ENCODE data around the gene PPP1R37. TPM values are rescaled to one million over a fixed set of nuclear protein-coding genes. Genes with fewer than 3 reads are reported as not detected.

The PPP1R37 gene
- total and polyA plus RNA-seq, 2 of the 13 experiments (the other 11 are each of a cell fraction or from before 2014, with no cell fraction given), result 9.0 to 14.3 TPM

DNA sequence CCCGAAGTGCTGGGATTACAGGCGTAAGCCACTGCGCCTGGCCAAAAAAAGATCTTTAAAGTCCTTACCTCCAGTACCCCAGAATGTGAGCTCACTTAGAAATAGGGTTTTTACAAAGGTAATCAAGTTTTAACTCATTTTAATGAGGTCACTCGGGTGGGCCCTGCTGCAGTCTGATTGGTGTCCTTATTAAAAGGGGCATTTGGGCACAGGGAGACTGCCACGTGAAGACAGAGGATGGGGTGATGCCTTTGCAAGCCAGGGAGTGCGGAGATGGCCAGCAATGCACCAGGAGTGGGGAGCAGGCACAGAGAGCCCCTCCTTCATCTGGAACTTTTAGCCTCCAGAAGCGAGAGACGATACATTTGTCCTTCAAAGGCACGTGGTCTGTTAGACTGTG lies 56.1 kb downstream of the PPP1R37 start:
- DNase-seq (ENCODE audit: low spot score) (no peak), ATAC-seq (no peak), FAIRE-seq (no peak)
- POLR2A ChIA-PET, result interaction anchor here (0.7 kb wide), 1 partner anchor 29 kb away, joined by 3 read pairs; the partner anchor contains the start of gene TRAPPC6A
- Histone ChIP-seq H3K27me3 (ENCODE audit: control insufficient read depth in 1 of 2, insufficient read depth in 2 of 2, low read length in 2 of 2) (no peaks in the 10 kb centered on the region), H3K4me2 (ENCODE audit: low read depth, low read length) (no peak overlapping the region), H3K9me3 (ENCODE audit: low read length) (no peaks in the 10 kb centered on the region), H3K4me1 (ENCODE audit: insufficient read depth, low read length) (peaks cover 26% of the 10 kb centered on the region), H3K27ac (ENCODE audit: extremely low read length, insufficient read depth, low read length) (no peak overlapping the region), H3K79me2 (ENCODE audit: insufficient read depth, low read length) (no peaks in the 10 kb centered on the region), H3K36me3 (replicated peaks in 1 of 2; ENCODE audit: control insufficient read depth in 1 of 2, insufficient read depth in 2 of 2, low read length in 2 of 2) (no peaks in the 10 kb centered on the region), H4K20me1 (ENCODE audit: insufficient read depth, low read length) (no peaks in the 10 kb centered on the region), H2AFZ (ENCODE audit: low read length) (no peak overlapping the region), H3K9ac (ENCODE audit: insufficient read depth, low read depth, low read length) (no peak overlapping the region), H3K4me3 (replicated peaks in 1 of 3; ENCODE audit: insufficient read depth in 1 of 3, low read depth in 2 of 3, low read length in 3 of 3) (no peak overlapping the region)
- intact Hi-C loops (cut with micrococcal nuclease; ENCODE audit: unreplicated experiment) (no loop called here), in situ Hi-C loops (cut with HindIII; ENCODE audit: extremely low pct_ligation_motif_present, low pct_unique_long_range_greater_than_20kb) (no loop called here)
- no TSS peak for BruUV-seq (replicated peaks)
- TF ChIP-seq WIZ (CRISPR knock-in tag; IDR thresholded peaks at IDR 0.05) (no peak), ZNF713 (CRISPR knock-in tag; IDR thresholded peaks at IDR 0.05) (no peak), FOXP1 (IDR thresholded peaks at IDR 0.05) (no peak), FOXP1 (CRISPR knock-in tag; IDR thresholded peaks at IDR 0.05) (no peak), ZNF567 (CRISPR knock-in tag; IDR thresholded peaks at IDR 0.05; ENCODE audit: borderline replicate concordance) (no peak), HNRNPLL (IDR thresholded peaks at IDR 0.05; ENCODE audit: low read depth, low read length, poor library complexity, severe bottlenecking) (no peak), CENPT (CRISPR knock-in tag; IDR thresholded peaks at IDR 0.05; ENCODE audit: low read depth) (no peak), ZNF432 (CRISPR knock-in tag; IDR thresholded peaks at IDR 0.05; ENCODE audit: borderline replicate concordance) (no peak), ZNF235 (CRISPR knock-in tag; IDR thresholded peaks at IDR 0.05; ENCODE audit: borderline replicate concordance) (no peak), ARNTL (CRISPR knock-in tag; IDR thresholded peaks at IDR 0.05) (no peak), ZFYVE20 (CRISPR knock-in tag; IDR thresholded peaks at IDR 0.05; ENCODE audit: borderline replicate concordance, low read depth) (no peak), ZNF101 (CRISPR knock-in tag; IDR thresholded peaks at IDR 0.05; ENCODE audit: borderline replicate concordance, low read depth) (no peak), SOX5 (CRISPR knock-in tag; IDR thresholded peaks at IDR 0.05; ENCODE audit: borderline replicate concordance) (no peak), ZMYM4 (CRISPR knock-in tag; IDR thresholded peaks at IDR 0.05) (no peak), ZFP90 (CRISPR knock-in tag; IDR thresholded peaks at IDR 0.05; ENCODE audit: borderline replicate concordance) (no peak), GABPA (IDR thresholded peaks at IDR 0.05; ENCODE audit: low read depth, low read length) (no peak), GABPA (CRISPR knock-in tag; IDR thresholded peaks at IDR 0.05; ENCODE audit: low read depth) (no peak), NFIB (CRISPR knock-in tag; IDR thresholded peaks at IDR 0.05; ENCODE audit: borderline replicate concordance) (no peak), IKZF1 (IDR thresholded peaks at IDR 0.05) (no peak)
- TF ChIP-seq, protein P1, sequence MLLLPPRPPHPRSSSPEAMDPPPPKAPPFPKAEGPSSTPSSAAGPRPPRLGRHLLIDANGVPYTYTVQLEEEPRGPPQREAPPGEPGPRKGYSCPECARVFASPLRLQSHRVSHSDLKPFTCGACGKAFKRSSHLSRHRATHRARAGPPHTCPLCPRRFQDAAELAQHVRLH (CRISPR knock-in tag; IDR thresholded peaks at IDR 0.05; ENCODE audit: borderline replicate concordance, low read depth), result no peak
- TF ChIP-seq, protein P2, sequence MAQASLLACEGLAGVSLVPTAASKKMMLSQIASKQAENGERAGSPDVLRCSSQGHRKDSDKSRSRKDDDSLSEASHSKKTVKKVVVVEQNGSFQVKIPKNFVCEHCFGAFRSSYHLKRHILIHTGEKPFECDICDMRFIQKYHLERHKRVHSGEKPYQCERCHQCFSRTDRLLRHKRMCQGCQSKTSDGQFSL (CRISPR knock-in tag; IDR thresholded peaks at IDR 0.05), result no peak
- TF ChIP-seq, protein P3, sequence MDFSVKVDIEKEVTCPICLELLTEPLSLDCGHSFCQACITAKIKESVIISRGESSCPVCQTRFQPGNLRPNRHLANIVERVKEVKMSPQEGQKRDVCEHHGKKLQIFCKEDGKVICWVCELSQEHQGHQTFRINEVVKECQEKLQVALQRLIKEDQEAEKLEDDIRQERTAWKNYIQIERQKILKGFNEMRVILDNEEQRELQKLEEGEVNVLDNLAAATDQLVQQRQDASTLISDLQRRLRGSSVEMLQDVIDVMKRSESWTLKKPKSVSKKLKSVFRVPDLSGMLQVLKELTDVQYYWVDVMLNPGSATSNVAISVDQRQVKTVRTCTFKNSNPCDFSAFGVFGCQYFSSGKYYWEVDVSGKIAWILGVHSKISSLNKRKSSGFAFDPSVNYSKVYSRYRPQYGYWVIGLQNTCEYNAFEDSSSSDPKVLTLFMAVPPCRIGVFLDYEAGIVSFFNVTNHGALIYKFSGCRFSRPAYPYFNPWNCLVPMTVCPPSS (IDR thresholded peaks at IDR 0.05), result no peak
- WGBS (ENCODE audit: low lambda C conversion rate), result 84% methylated on average over 5 of the region's 9 CpGs
- CTCF ChIA-PET (ENCODE audit: low intra/inter-chr PET ratio, low total read pairs), result no interaction called here

All from HepG2 (cell line).